ENCODE measurements around the gene SEMA6B. TPM values are rescaled to one million over a fixed set of nuclear protein-coding genes. Genes with fewer than 3 reads are reported as not detected.

Gene SEMA6B
- total RNA-seq, 2 donors from 2014 or later = 28.9 to 67.8 TPM

- Mint-ChIP-seq H3K4me3 (no peak overlapping the region), H3K27me3 (ENCODE audit: insufficient read depth) (peaks cover 14% of the 10 kb centered on the region), H3K4me1 (no peaks in the 10 kb centered on the region), H3K9me3 (peaks cover 1% of the 10 kb centered on the region), H3K27ac (no peak overlapping the region), H3K36me3 (ENCODE audit: low read depth) (no peaks in the 10 kb centered on the region)
- Histone ChIP-seq H3K4me1 (ENCODE audit: control insufficient read depth, insufficient read depth, low read length) (no peaks in the 10 kb centered on the region), H3K9ac (ENCODE audit: extremely low read depth, low read length, poor library complexity, severe bottlenecking) (no peak overlapping the region), H3K27ac (ENCODE audit: low read depth, low read length) (no peak overlapping the region), H3K4me3 (ENCODE audit: low read length) (no peak overlapping the region), H3K9me3 (ENCODE audit: control insufficient read depth, low read length) (no peaks in the 10 kb centered on the region), H3K27me3 (ENCODE audit: control insufficient read depth, insufficient read depth, low read length, poor library complexity, severe bottlenecking) (no peaks in the 10 kb centered on the region), H3K36me3 (ENCODE audit: control insufficient read depth, insufficient read depth, low read length) (no peaks in the 10 kb centered on the region)
- DNase-seq = peak; percentile 92
- WGBS, 2 experiments (ENCODE audit: insufficient coverage in 1 of 2, insufficient read length in 1 of 2) = 70 to 81% methylated on average over 6 to 22 of the region's 23 CpGs
- peak; percentile 85 for TF ChIP-seq CTCF (conservative IDR thresholded peaks at IDR 0.05)
Observed at GRCh38 chr19:4524808-4525562, 34.5 kb downstream of the SEMA6B start.

- H3K36me3 Mint-ChIP-seq (ENCODE audit: low read depth) = no peaks in the 10 kb centered on the region
- H3K4me3 ChIP-seq (ENCODE audit: low read length) = no peak overlapping the region
- peak; percentile 89 for TF ChIP-seq CTCF (conservative IDR thresholded peaks at IDR 0.05)
- peak; percentile 88 for DNase-seq
- H3K9ac ChIP-seq (ENCODE audit: extremely low read depth, low read length, poor library complexity, severe bottlenecking) = no peak overlapping the region
- H3K27ac ChIP-seq (ENCODE audit: low read depth, low read length) = no peak overlapping the region
- peaks cover 1% of the 10 kb centered on the region for H3K9me3 Mint-ChIP-seq
- no peaks in the 10 kb centered on the region for H3K4me1 Mint-ChIP-seq
- no peaks in the 10 kb centered on the region for H3K4me1 ChIP-seq (ENCODE audit: control insufficient read depth, insufficient read depth, low read length)
- no peak overlapping the region for H3K4me3 Mint-ChIP-seq
- H3K27ac Mint-ChIP-seq = no peak overlapping the region
- H3K27me3 Mint-ChIP-seq (ENCODE audit: insufficient read depth) = peaks cover 20% of the 10 kb centered on the region
- no peaks in the 10 kb centered on the region for H3K36me3 ChIP-seq (ENCODE audit: control insufficient read depth, insufficient read depth, low read length)
- no peaks in the 10 kb centered on the region for H3K9me3 ChIP-seq (ENCODE audit: control insufficient read depth, low read length)
- no peaks in the 10 kb centered on the region for H3K27me3 ChIP-seq (ENCODE audit: control insufficient read depth, insufficient read depth, low read length, poor library complexity, severe bottlenecking)
- WGBS, 2 experiments (ENCODE audit: insufficient coverage in 1 of 2, insufficient read length in 1 of 2) = 82 to 83% methylated on average over 47 to 53 of the region's 53 CpGs
Observed at GRCh38 chr19:4523306-4524110, 36.0 kb downstream of the SEMA6B start.

- Histone ChIP-seq H3K36me3 (ENCODE audit: control insufficient read depth, insufficient read depth, low read length) (no peaks in the 10 kb centered on the region), H3K4me3 (ENCODE audit: low read length) (no peak overlapping the region), H3K27me3 (ENCODE audit: control insufficient read depth, insufficient read depth, low read length, poor library complexity, severe bottlenecking) (no peaks in the 10 kb centered on the region), H3K27ac (ENCODE audit: low read depth, low read length) (no peak overlapping the region), H3K9me3 (ENCODE audit: control insufficient read depth, low read length) (no peaks in the 10 kb centered on the region), H3K4me1 (ENCODE audit: control insufficient read depth, insufficient read depth, low read length) (no peaks in the 10 kb centered on the region), H3K9ac (ENCODE audit: extremely low read depth, low read length, poor library complexity, severe bottlenecking) (no peak overlapping the region)
- Mint-ChIP-seq H3K36me3 (ENCODE audit: low read depth) (no peaks in the 10 kb centered on the region), H3K27ac (no peak overlapping the region), H3K9me3 (peaks cover 1% of the 10 kb centered on the region), H3K4me1 (no peaks in the 10 kb centered on the region), H3K27me3 (ENCODE audit: insufficient read depth) (peaks cover 19% of the 10 kb centered on the region), H3K4me3 (no peak overlapping the region)
- DNase-seq = no peak
- no peak for TF ChIP-seq CTCF (conservative IDR thresholded peaks at IDR 0.05)
- WGBS, 2 experiments (ENCODE audit: insufficient coverage in 1 of 2, insufficient read length in 1 of 2) = 90 to 92% methylated on average over 15 of the region's 15 CpGs
Observed at GRCh38 chr19:4522291-4523002, 37.0 kb downstream of the SEMA6B start.
